HFFc6 (cell line): ENCODE data around the gene SEMA6A. TPM values are rescaled to one million over a fixed set of nuclear protein-coding genes. Genes with fewer than 3 reads are reported as not detected.
A peak's percentile ranks its signal among the peaks of the same experiment; 100 is the strongest.

Experiments used
- DNase-seq: peaks from one replicate; pipeline ENCODE4 v3.0.0-alpha.2; 2018
- H3K27ac Mint-ChIP-seq: 2 replicates; pipeline ENCODE4 v1.8.0; 2020; ENCODE audit warnings: mild to moderate bottlenecking, mixed read lengths
- H3K27me3 Mint-ChIP-seq: 2 replicates; pipeline ENCODE4 v1.8.0; 2021; ENCODE audit warnings: mild to moderate bottlenecking, moderate library complexity, mixed read lengths; ENCODE audit not compliant: insufficient read depth
- H3K36me3 Mint-ChIP-seq: 2 replicates; pipeline ENCODE4 v1.8.0; 2021; ENCODE audit warnings: low read depth, mixed read lengths
- H3K4me1 Mint-ChIP-seq: 2 replicates; pipeline ENCODE4 v1.8.0; 2020; ENCODE audit warnings: low read depth, mixed read lengths
- H3K4me3 Mint-ChIP-seq: 2 replicates; pipeline ENCODE4 v1.8.0; 2020; ENCODE audit warnings: mild to moderate bottlenecking, moderate library complexity, mixed read lengths
- H3K9me3 Mint-ChIP-seq: 2 replicates; pipeline ENCODE4 v1.8.0; 2020; ENCODE audit warnings: mild to moderate bottlenecking, mixed read lengths
- total RNA-seq, 6 experiments: library from RNA; stranded (reverse); fragmentation: NEBNext Ultra II Directional; extraction: Animal tissue kit (Norgen Biotek cat#: 25700); gene quantifications; 2 replicates in 1 of 6; 3 replicates in 5 of 6; pipeline ENCODE4 v1.2.3, GENCODE V29; 2021
- TF ChIP-seq, protein P1 (sequence below): fragments of 200-600 bp; sonication (generic); IDR thresholded peaks from 2 replicates; pipeline ENCODE4 v1.5.0; 2021; ENCODE audit warnings: antibody characterized with exemption, mild to moderate bottlenecking

Gene SEMA6A
- total RNA-seq, 6 experiments from 2014 or later: 0.20 to 0.76 (median 0.44) TPM

- Mint-ChIP-seq H3K9me3 (peaks cover 7% of the 10 kb centered on the region; the same call in 1 of the 2 replicates), H3K27ac (no peak overlapping the region), H3K4me3 (no peak overlapping the region), H3K4me1 (no peaks in the 10 kb centered on the region), H3K36me3 (no peaks in the 10 kb centered on the region), H3K27me3 (no peaks in the 10 kb centered on the region; the same call in 1 of the 2 replicates)
- DNase-seq: no peak
- TF ChIP-seq, protein P1, sequence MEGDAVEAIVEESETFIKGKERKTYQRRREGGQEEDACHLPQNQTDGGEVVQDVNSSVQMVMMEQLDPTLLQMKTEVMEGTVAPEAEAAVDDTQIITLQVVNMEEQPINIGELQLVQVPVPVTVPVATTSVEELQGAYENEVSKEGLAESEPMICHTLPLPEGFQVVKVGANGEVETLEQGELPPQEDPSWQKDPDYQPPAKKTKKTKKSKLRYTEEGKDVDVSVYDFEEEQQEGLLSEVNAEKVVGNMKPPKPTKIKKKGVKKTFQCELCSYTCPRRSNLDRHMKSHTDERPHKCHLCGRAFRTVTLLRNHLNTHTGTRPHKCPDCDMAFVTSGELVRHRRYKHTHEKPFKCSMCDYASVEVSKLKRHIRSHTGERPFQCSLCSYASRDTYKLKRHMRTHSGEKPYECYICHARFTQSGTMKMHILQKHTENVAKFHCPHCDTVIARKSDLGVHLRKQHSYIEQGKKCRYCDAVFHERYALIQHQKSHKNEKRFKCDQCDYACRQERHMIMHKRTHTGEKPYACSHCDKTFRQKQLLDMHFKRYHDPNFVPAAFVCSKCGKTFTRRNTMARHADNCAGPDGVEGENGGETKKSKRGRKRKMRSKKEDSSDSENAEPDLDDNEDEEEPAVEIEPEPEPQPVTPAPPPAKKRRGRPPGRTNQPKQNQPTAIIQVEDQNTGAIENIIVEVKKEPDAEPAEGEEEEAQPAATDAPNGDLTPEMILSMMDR: no peak
These were observed 38.8 kb upstream of the SEMA6A start for GRCh38 chr5:116613445-116613844.

- no peaks in the 10 kb centered on the region for H3K36me3 Mint-ChIP-seq
- H3K9me3 Mint-ChIP-seq: peaks cover 7% of the 10 kb centered on the region
- H3K27me3 Mint-ChIP-seq: no peaks in the 10 kb centered on the region; the same call in 1 of the 2 replicates
- no peaks in the 10 kb centered on the region for H3K4me1 Mint-ChIP-seq
- no peak overlapping the region for H3K4me3 Mint-ChIP-seq
- TF ChIP-seq, protein P1: no peak
- H3K27ac Mint-ChIP-seq: no peak overlapping the region
- no peak for DNase-seq
These were observed 37.8 kb upstream of the SEMA6A start for GRCh38 chr5:116612431-116612830.

- Mint-ChIP-seq H3K27ac (no peak overlapping the region), H3K4me1 (no peaks in the 10 kb centered on the region)
These were observed 30.9 kb upstream of the SEMA6A start for GRCh38 chr5:116605310-116606070.

DNA sequence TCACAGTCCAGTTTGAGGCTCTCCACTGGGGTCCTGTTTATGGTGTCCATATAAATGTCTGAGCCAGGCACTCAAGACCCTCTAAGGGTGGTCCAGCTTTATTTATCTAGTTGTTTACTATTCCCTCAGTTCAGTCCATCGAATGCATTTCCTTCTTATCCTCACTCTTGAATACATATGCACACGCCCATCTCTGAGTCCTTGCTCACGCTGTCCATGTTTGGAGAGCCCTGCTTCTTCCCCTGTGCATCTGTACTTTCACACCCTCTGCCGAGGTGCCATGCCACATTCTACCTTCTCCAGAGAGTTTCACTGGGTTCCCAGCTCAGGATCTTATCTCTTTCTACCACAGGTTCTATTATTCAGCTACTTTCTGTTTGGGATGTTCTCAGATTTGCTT lies 30.2 kb upstream of the SEMA6A start:
- TF ChIP-seq, protein P1: no peak
- H3K36me3 Mint-ChIP-seq: no peaks in the 10 kb centered on the region
- H3K4me3 Mint-ChIP-seq: no peak overlapping the region
- H3K9me3 Mint-ChIP-seq: no peaks in the 10 kb centered on the region; the same call in none of the 2 replicates
- no peaks in the 10 kb centered on the region for H3K27me3 Mint-ChIP-seq
- no peak for DNase-seq
- no peak overlapping the region for H3K27ac Mint-ChIP-seq
- H3K4me1 Mint-ChIP-seq: no peaks in the 10 kb centered on the region

More at GRCh38 chr5:116605310-116606070, 30.9 kb upstream of the SEMA6A start:
- Mint-ChIP-seq H3K4me3 (no peak overlapping the region), H3K27me3 (no peaks in the 10 kb centered on the region), H3K9me3 (no peaks in the 10 kb centered on the region; the same call in none of the 2 replicates), H3K36me3 (no peaks in the 10 kb centered on the region)
- no peak for DNase-seq
- TF ChIP-seq, protein P1: no peak

DNA sequence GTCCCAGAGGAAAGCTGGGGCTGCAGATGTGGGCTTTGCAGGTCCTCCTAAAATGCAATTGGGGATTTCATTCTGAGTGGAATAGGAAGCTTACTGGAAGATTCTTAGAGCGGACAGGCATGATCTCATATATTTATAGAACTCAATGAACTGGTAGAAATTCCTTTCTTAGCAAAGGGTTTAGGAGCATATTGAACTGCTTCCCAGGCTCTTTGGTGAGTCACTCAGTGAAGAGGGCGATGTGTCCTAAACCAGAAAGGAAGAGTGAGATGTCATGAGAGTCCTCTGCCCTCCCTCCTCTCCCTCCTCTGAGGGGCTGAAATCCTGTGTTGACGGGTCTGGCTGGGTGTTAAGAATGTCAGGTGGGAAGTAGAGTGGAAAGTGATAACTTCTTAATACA lies 26.3 kb upstream of the SEMA6A start:
- Mint-ChIP-seq H3K27ac (no peak overlapping the region), H3K4me3 (no peak overlapping the region), H3K4me1 (no peaks in the 10 kb centered on the region), H3K36me3 (no peaks in the 10 kb centered on the region), H3K9me3 (no peaks in the 10 kb centered on the region; the same call in 1 of the 2 replicates), H3K27me3 (no peaks in the 10 kb centered on the region; the same call in 1 of the 2 replicates)
- TF ChIP-seq, protein P1: no peak
- peak; percentile 3 for DNase-seq
